HepG2 (cell line): ENCODE results near the gene MMS19.

Experiments used
- ELF3 ChIP-seq: IDR thresholded peaks from 2 replicates; pipeline ENCODE4 v1.6.1; 2016; ENCODE audit warnings: missing genetic modification reagents, missing compliant biosample characterization
- GABPA ChIP-seq, 2 experiments: IDR thresholded peaks; 2 replicates each; pipeline ENCODE4 v1.6.1; 2011 to 2016; ENCODE audit warnings: low read depth in 2 of 2, low read length in 1 of 2, missing biosample characterization in 1 of 2, missing genetic modification characterization in 1 of 2
- KDM1A ChIP-seq: IDR thresholded peaks from 2 replicates; pipeline ENCODE4 v1.6.1; 2016; ENCODE audit warnings: missing compliant biosample characterization
- NR2C2 ChIP-seq: sonication (generic); formaldehyde crosslinking; IDR thresholded peaks from 2 replicates; pipeline ENCODE4 v1.4.0; 2020; ENCODE audit warnings: missing genetic modification reagents, mild to moderate bottlenecking, moderate library complexity, borderline replicate concordance
- SMAD3 ChIP-seq: sonication (generic); formaldehyde crosslinking; IDR thresholded peaks from 2 replicates; pipeline ENCODE4 v1.4.0; 2020; ENCODE audit warnings: missing genetic modification reagents
- SMAD9 ChIP-seq: sonication (generic); formaldehyde crosslinking; IDR thresholded peaks from 2 replicates; pipeline ENCODE4 v1.5.1; 2020; ENCODE audit warnings: mild to moderate bottlenecking, missing genetic modification reagents
- YY1 ChIP-seq: IDR thresholded peaks from 2 replicates; pipeline ENCODE4 v1.6.1; 2011; ENCODE audit warnings: low read length, low read depth, moderate library complexity, mild to moderate bottlenecking; ENCODE audit not compliant: insufficient read depth, insufficient replicate concordance
- TF ChIP-seq, protein P1 (sequence below): sonication (generic); formaldehyde crosslinking; IDR thresholded peaks from 2 replicates; pipeline ENCODE4 v1.5.0; 2020; ENCODE audit warnings: mild to moderate bottlenecking, missing genetic modification reagents, moderate library complexity
- TF ChIP-seq, protein P2 (sequence below): sonication (generic); formaldehyde crosslinking; IDR thresholded peaks from 2 replicates; pipeline ENCODE4 v1.8.0; 2022; ENCODE audit warnings: mild to moderate bottlenecking, missing genetic modification reagents, moderate library complexity
- TF ChIP-seq, protein P3 (sequence below): sonication (generic); formaldehyde crosslinking; IDR thresholded peaks from 2 replicates; pipeline ENCODE4 v1.9.0; 2021; ENCODE audit warnings: missing genetic modification reagents, borderline replicate concordance
- TF ChIP-seq, protein P4 (sequence below), 2 experiments: IDR thresholded peaks; 2 replicates each; pipeline ENCODE4 v1.6.1; 2011 to 2012; ENCODE audit warnings: low read length in 2 of 2, borderline replicate concordance in 1 of 2, low read depth in 1 of 2, mild to moderate bottlenecking in 1 of 2, moderate library complexity in 1 of 2

DNA sequence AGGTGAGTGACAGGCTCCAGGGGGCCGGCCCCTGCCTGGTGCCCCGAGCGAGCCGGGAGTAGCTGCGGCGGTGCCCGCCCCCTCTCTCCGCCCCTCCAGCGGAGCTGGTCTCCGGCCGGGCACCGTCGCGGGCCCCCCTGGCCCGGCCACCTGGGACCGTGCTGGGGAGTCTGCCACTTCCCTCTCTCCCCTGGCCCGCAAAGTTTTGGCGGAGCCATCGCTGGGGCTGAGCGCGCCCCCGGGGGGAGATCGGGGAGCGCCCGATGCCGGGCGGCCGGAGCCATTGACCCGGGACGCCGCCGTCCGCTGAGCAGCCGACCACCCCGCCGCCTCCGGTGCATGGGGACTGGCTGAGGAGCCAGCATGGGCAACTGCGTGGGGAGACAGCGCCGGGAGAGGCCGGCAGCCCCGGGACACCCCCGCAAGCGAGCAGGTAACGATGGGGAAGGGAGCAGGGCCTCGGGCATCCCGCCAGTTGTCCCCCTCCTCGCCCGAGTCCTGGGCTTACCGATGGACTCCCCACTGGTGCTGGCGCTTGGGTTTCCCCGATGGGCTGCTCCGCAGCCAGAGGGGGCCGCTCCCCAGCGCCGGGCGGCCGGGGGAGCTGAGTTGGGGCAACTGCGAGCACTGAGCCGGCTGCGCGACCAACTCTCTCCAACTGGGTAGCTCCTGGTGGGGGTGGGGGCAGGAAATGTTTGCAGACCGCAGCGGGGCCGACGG lies 779 bp upstream of the MMS19 start, which contains the start of gene UBTD1:
- TF ChIP-seq, protein P1, sequence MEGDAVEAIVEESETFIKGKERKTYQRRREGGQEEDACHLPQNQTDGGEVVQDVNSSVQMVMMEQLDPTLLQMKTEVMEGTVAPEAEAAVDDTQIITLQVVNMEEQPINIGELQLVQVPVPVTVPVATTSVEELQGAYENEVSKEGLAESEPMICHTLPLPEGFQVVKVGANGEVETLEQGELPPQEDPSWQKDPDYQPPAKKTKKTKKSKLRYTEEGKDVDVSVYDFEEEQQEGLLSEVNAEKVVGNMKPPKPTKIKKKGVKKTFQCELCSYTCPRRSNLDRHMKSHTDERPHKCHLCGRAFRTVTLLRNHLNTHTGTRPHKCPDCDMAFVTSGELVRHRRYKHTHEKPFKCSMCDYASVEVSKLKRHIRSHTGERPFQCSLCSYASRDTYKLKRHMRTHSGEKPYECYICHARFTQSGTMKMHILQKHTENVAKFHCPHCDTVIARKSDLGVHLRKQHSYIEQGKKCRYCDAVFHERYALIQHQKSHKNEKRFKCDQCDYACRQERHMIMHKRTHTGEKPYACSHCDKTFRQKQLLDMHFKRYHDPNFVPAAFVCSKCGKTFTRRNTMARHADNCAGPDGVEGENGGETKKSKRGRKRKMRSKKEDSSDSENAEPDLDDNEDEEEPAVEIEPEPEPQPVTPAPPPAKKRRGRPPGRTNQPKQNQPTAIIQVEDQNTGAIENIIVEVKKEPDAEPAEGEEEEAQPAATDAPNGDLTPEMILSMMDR (CRISPR knock-in tag): peak; percentile 17; the same call in 1 of the 2 replicates
- TF ChIP-seq, protein P2, sequence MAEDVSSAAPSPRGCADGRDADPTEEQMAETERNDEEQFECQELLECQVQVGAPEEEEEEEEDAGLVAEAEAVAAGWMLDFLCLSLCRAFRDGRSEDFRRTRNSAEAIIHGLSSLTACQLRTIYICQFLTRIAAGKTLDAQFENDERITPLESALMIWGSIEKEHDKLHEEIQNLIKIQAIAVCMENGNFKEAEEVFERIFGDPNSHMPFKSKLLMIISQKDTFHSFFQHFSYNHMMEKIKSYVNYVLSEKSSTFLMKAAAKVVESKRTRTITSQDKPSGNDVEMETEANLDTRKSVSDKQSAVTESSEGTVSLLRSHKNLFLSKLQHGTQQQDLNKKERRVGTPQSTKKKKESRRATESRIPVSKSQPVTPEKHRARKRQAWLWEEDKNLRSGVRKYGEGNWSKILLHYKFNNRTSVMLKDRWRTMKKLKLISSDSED (CRISPR knock-in tag): no peak
- TF ChIP-seq, protein P3, sequence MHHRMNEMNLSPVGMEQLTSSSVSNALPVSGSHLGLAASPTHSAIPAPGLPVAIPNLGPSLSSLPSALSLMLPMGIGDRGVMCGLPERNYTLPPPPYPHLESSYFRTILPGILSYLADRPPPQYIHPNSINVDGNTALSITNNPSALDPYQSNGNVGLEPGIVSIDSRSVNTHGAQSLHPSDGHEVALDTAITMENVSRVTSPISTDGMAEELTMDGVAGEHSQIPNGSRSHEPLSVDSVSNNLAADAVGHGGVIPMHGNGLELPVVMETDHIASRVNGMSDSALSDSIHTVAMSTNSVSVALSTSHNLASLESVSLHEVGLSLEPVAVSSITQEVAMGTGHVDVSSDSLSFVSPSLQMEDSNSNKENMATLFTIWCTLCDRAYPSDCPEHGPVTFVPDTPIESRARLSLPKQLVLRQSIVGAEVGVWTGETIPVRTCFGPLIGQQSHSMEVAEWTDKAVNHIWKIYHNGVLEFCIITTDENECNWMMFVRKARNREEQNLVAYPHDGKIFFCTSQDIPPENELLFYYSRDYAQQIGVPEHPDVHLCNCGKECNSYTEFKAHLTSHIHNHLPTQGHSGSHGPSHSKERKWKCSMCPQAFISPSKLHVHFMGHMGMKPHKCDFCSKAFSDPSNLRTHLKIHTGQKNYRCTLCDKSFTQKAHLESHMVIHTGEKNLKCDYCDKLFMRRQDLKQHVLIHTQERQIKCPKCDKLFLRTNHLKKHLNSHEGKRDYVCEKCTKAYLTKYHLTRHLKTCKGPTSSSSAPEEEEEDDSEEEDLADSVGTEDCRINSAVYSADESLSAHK: no peak
- no peak for TF ChIP-seq GABPA (IDR thresholded peaks at IDR 0.05; ENCODE audit: low read depth, low read length)
- no peak for TF ChIP-seq GABPA (CRISPR knock-in tag; IDR thresholded peaks at IDR 0.05; ENCODE audit: low read depth)
- no peak for TF ChIP-seq YY1
- TF ChIP-seq, protein P4, sequence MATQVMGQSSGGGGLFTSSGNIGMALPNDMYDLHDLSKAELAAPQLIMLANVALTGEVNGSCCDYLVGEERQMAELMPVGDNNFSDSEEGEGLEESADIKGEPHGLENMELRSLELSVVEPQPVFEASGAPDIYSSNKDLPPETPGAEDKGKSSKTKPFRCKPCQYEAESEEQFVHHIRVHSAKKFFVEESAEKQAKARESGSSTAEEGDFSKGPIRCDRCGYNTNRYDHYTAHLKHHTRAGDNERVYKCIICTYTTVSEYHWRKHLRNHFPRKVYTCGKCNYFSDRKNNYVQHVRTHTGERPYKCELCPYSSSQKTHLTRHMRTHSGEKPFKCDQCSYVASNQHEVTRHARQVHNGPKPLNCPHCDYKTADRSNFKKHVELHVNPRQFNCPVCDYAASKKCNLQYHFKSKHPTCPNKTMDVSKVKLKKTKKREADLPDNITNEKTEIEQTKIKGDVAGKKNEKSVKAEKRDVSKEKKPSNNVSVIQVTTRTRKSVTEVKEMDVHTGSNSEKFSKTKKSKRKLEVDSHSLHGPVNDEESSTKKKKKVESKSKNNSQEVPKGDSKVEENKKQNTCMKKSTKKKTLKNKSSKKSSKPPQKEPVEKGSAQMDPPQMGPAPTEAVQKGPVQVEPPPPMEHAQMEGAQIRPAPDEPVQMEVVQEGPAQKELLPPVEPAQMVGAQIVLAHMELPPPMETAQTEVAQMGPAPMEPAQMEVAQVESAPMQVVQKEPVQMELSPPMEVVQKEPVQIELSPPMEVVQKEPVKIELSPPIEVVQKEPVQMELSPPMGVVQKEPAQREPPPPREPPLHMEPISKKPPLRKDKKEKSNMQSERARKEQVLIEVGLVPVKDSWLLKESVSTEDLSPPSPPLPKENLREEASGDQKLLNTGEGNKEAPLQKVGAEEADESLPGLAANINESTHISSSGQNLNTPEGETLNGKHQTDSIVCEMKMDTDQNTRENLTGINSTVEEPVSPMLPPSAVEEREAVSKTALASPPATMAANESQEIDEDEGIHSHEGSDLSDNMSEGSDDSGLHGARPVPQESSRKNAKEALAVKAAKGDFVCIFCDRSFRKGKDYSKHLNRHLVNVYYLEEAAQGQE (IDR thresholded peaks at IDR 0.05; ENCODE audit: borderline replicate concordance in 1 of 2, low read depth in 1 of 2, low read length in 2 of 2): no peak
- no peak for TF ChIP-seq SMAD9 (CRISPR knock-in tag)
- TF ChIP-seq ELF3: no peak
- TF ChIP-seq KDM1A: no peak
- no peak for TF ChIP-seq SMAD3 (CRISPR knock-in tag)
- no peak; the same call in 1 of the 2 replicates for TF ChIP-seq NR2C2 (CRISPR knock-in tag)
